ENCODE measurements around the gene RYK. TPM values are rescaled to one million over a fixed set of nuclear protein-coding genes. Genes with fewer than 3 reads are reported as not detected.
A peak's percentile ranks its signal among the peaks of the same experiment; 100 is the strongest.

RYK gene
- total and polyA plus RNA-seq, 2 donors (not counting 1 experiment from before 2014, with no cell fraction given): 60.6 to 112 TPM

DNA sequence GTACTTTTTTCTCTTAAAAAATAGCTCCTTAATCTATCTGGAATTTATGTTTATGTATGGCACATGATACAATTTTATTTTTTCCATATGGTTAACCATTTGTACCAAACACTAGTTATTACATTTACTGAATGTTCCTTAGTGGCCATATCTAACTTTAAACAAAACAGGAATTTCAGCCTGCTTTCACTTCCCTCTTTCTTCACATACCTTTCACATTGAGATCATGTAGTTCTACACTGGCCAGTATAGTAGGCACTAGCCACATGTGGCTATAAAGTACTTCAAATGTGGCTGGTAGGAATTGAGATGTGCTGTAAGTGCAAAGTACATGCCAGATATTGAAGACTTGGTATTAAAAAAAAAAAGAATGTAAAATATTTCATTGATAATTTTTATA lies 4.7 kb upstream of the RYK start:
- Histone ChIP-seq H3K4me1 (ENCODE audit: control insufficient read depth, extremely low read depth, insufficient read depth, low read length) (peaks cover 6% of the 10 kb centered on the region), H4K20me1 (ENCODE audit: control insufficient read depth, extremely low read depth, insufficient read depth, low read length) (no peaks in the 10 kb centered on the region), H3K9ac (ENCODE audit: insufficient read depth, low read length) (no peak overlapping the region), H3K36me3 (ENCODE audit: control insufficient read depth, insufficient read depth, low read length) (no peaks in the 10 kb centered on the region), H3K27ac (ENCODE audit: insufficient read depth, low read length) (no peak overlapping the region), H2AFZ (ENCODE audit: low read length) (no peak overlapping the region), H3K79me2 (ENCODE audit: control insufficient read depth, insufficient read depth, low read length) (peaks cover 2% of the 10 kb centered on the region), H3K9me3 (ENCODE audit: control insufficient read depth, insufficient read depth, low read depth, low read length) (no peaks in the 10 kb centered on the region), H3K27me3 (ENCODE audit: control insufficient read depth, insufficient read depth, low read length) (no peaks in the 10 kb centered on the region), H3K4me2 (ENCODE audit: extremely low read depth, insufficient read depth, low read length) (no peak overlapping the region), H3K4me3 (replicated peaks in 1 of 4; ENCODE audit: control extremely low read depth in 1 of 4, insufficient read depth in 1 of 4, low read depth in 3 of 4, low read length in 4 of 4) (no peak overlapping the region)
- no peak for TF ChIP-seq EZH2 (IDR thresholded peaks at IDR 0.05; ENCODE audit: low read length, missing control alignments)
- TF ChIP-seq, protein P1, sequence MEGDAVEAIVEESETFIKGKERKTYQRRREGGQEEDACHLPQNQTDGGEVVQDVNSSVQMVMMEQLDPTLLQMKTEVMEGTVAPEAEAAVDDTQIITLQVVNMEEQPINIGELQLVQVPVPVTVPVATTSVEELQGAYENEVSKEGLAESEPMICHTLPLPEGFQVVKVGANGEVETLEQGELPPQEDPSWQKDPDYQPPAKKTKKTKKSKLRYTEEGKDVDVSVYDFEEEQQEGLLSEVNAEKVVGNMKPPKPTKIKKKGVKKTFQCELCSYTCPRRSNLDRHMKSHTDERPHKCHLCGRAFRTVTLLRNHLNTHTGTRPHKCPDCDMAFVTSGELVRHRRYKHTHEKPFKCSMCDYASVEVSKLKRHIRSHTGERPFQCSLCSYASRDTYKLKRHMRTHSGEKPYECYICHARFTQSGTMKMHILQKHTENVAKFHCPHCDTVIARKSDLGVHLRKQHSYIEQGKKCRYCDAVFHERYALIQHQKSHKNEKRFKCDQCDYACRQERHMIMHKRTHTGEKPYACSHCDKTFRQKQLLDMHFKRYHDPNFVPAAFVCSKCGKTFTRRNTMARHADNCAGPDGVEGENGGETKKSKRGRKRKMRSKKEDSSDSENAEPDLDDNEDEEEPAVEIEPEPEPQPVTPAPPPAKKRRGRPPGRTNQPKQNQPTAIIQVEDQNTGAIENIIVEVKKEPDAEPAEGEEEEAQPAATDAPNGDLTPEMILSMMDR (conservative IDR thresholded peaks at IDR 0.05 in 1 of 2, IDR thresholded peaks at IDR 0.05 in 1 of 2; ENCODE audit: low read depth in 1 of 2, low read length in 2 of 2): no peak
- no peak for DNase-seq (ENCODE audit: low read depth in 2 of 2)

DNA sequence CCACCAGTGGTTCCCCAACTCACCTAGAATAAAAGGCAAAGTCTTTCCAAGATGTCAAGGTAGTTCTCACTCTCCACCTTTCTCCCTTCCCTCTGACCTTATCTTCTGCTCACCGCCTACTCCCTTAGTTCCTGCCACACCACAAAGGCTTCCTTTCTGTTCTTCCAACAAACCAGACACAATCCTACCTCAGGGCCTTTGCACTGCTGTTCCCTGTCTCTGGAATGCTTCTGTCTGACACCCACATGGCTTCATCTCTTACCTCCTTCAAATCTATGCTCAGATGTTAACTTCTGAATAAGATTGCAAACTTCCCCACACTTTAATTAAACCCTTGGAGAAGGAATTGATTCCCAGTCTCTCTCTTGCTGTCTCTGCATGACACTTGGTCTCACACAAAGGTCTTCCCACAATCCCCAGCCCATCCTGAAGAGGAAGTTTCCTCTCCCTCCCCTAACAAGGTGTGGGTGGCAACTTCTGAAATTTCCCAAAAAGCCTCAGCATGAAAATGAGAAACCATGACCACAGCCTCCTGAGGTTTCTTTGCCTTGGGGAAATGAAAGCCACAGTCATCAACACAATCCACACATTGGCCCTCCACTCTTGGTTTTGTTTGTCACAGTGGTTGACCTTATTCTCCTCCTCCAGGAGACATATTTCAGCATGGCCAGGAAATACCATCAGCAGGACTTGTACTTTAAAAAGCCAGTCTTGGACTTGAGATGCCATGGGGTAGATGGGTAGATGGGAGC lies 3.0 kb upstream of the RYK start:
- Histone ChIP-seq H3K27ac (ENCODE audit: insufficient read depth, low read length) (no peak overlapping the region), H3K4me2 (ENCODE audit: extremely low read depth, insufficient read depth, low read length) (no peak overlapping the region), H4K20me1 (ENCODE audit: control insufficient read depth, extremely low read depth, insufficient read depth, low read length) (no peaks in the 10 kb centered on the region), H3K36me3 (ENCODE audit: control insufficient read depth, insufficient read depth, low read length) (no peaks in the 10 kb centered on the region), H2AFZ (ENCODE audit: low read length) (no peak overlapping the region), H3K4me3 (replicated peaks in 1 of 4; ENCODE audit: control extremely low read depth in 1 of 4, insufficient read depth in 1 of 4, low read depth in 3 of 4, low read length in 4 of 4) (no peak overlapping the region), H3K79me2 (ENCODE audit: control insufficient read depth, insufficient read depth, low read length) (peaks cover 18% of the 10 kb centered on the region), H3K27me3 (ENCODE audit: control insufficient read depth, insufficient read depth, low read length) (no peaks in the 10 kb centered on the region), H3K9me3 (ENCODE audit: control insufficient read depth, insufficient read depth, low read depth, low read length) (no peaks in the 10 kb centered on the region), H3K4me1 (ENCODE audit: control insufficient read depth, extremely low read depth, insufficient read depth, low read length) (peaks cover 2% of the 10 kb centered on the region), H3K9ac (ENCODE audit: insufficient read depth, low read length) (no peak overlapping the region)
- TF ChIP-seq, protein P1 (conservative IDR thresholded peaks at IDR 0.05 in 1 of 2, IDR thresholded peaks at IDR 0.05 in 1 of 2; ENCODE audit: low read depth in 1 of 2, low read length in 2 of 2): no peak
- TF ChIP-seq EZH2 (IDR thresholded peaks at IDR 0.05; ENCODE audit: low read length, missing control alignments): no peak
- DNase-seq (ENCODE audit: low read depth in 2 of 2): peak in 1 of 2 donors; percentile 19

DNA sequence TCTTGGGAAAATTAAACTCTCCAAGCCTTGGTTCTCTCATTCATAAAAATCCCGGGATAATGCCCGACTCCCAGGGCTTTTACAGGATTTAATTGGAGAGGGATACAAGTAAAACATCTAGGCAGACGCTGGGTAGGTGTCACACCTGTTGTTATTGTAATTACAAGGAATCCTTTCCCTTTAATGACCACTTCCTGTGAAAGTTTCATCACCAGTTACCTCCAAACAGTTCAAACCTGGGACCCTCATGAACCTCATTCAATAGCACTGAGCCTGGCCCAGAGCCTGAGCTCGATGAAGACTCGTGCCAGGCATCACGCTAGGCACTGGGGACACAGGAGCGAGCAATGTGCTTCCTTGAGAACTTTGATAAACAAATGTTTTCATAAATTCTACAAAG lies 2.1 kb upstream of the RYK start:
- no peaks in the 10 kb centered on the region for H3K9me3 ChIP-seq (ENCODE audit: control insufficient read depth, insufficient read depth, low read depth, low read length)
- H3K36me3 ChIP-seq (ENCODE audit: control insufficient read depth, insufficient read depth, low read length): no peaks in the 10 kb centered on the region
- H3K79me2 ChIP-seq (ENCODE audit: control insufficient read depth, insufficient read depth, low read length): peaks cover 27% of the 10 kb centered on the region
- H2AFZ ChIP-seq (ENCODE audit: low read length): no peak overlapping the region
- H3K4me1 ChIP-seq (ENCODE audit: control insufficient read depth, extremely low read depth, insufficient read depth, low read length): peaks cover 2% of the 10 kb centered on the region
- no peaks in the 10 kb centered on the region for H3K27me3 ChIP-seq (ENCODE audit: control insufficient read depth, insufficient read depth, low read length)
- no peaks in the 10 kb centered on the region for H4K20me1 ChIP-seq (ENCODE audit: control insufficient read depth, extremely low read depth, insufficient read depth, low read length)
- H3K4me3 ChIP-seq (replicated peaks in 1 of 4; ENCODE audit: control extremely low read depth in 1 of 4, insufficient read depth in 1 of 4, low read depth in 3 of 4, low read length in 4 of 4): no peak overlapping the region
- DNase-seq (ENCODE audit: low read depth in 2 of 2): no peak
- no peak overlapping the region for H3K27ac ChIP-seq (ENCODE audit: insufficient read depth, low read length)
- no peak overlapping the region for H3K9ac ChIP-seq (ENCODE audit: insufficient read depth, low read length)
- TF ChIP-seq EZH2 (IDR thresholded peaks at IDR 0.05; ENCODE audit: low read length, missing control alignments): no peak
- TF ChIP-seq, protein P1 (conservative IDR thresholded peaks at IDR 0.05 in 1 of 2, IDR thresholded peaks at IDR 0.05 in 1 of 2; ENCODE audit: low read depth in 1 of 2, low read length in 2 of 2): no peak
- H3K4me2 ChIP-seq (ENCODE audit: extremely low read depth, insufficient read depth, low read length): no peak overlapping the region
